Islet precursor cell (in vitro differentiated cells): ENCODE results near the gene SEC14L2.

ENCODE experiments used
- DNase-seq: peaks from one replicate; pipeline ENCODE4 v3.0.0-alpha.2; 2018

The SEC14L2 gene

GRCh38 chr22:30408388-30409102, 11.7 kb downstream of the SEC14L2 start:
- DNase-seq, result peak; percentile 94

- DNase-seq, result no peak
Measured at GRCh38 chr22:30411780-30412179, 15.0 kb downstream of the SEC14L2 start.

DNA sequence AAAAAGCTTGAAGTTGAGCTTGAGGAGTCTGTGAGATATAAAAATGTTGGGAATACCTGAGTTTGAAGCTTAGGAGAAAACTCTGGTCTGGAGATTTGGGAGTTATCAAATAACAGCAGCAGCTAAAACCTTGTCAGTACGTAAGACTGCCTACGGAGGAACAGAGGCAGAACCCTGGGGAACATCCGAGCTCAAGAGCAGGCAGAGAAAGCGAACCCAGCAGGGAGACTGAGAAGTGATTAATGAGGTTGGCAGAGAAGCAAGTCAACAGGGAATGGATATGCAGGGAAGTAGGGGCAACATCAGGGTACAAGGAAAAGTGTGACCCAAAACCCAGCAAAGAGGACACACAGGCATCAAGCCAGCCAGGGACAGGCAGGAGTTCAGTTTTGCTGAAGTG, 16.2 kb downstream of the SEC14L2 start:
- DNase-seq, result no peak

- DNase-seq, result peak; percentile 37
Measured at GRCh38 chr22:30413745-30414524, 17.1 kb downstream of the SEC14L2 start.

DNA sequence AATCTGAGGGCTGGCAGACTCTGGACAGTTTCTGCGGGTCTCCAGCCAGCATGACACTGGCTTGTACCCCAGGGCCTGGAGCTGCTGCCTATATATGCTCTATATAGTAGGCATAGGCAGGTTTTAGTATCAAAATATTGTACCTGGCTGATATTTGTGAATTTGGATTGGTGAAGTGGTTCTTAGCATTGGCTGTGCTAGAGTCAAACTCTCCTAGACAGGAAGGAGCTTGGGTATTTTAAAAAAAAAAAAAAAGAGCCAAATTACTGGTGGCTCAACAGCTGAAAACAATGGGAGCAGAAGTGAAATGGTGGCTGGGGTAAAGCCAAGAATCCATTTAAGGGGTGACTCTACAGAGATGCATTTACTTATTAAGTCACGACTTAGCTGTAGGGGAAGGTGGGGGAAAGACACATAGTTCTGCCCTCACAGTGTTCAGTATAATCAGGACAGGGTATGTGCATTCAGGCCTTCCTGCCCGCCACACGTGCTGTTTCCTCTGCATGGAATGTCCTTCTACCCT, 17.8 kb downstream of the SEC14L2 start:
- DNase-seq, result no peak

DNA sequence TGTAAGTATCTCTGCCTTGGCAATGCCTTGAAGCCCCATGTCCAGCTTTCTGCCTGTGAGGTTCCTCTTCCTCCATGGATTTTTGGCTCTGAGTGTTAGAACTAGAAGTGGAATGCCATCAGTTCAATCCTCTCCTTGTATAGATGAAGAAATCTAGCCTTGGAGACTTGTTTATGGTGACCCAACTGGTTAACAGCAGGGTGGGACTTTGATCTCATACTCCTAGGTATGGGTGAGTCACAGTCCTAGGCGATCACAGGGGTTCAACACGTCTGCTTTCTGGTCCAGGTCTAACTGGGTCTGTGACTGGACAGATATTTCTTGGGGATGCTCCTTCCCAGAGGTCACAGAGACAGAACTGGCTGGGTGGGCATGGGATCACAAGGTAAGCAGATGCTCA, 19.6 kb downstream of the SEC14L2 start:
- DNase-seq, result no peak

- DNase-seq, result no peak
Measured at GRCh38 chr22:30416837-30417236, 20.0 kb downstream of the SEC14L2 start.

- no peak for DNase-seq
Measured at GRCh38 chr22:30420347-30421125, 23.7 kb downstream of the SEC14L2 start.

DNA sequence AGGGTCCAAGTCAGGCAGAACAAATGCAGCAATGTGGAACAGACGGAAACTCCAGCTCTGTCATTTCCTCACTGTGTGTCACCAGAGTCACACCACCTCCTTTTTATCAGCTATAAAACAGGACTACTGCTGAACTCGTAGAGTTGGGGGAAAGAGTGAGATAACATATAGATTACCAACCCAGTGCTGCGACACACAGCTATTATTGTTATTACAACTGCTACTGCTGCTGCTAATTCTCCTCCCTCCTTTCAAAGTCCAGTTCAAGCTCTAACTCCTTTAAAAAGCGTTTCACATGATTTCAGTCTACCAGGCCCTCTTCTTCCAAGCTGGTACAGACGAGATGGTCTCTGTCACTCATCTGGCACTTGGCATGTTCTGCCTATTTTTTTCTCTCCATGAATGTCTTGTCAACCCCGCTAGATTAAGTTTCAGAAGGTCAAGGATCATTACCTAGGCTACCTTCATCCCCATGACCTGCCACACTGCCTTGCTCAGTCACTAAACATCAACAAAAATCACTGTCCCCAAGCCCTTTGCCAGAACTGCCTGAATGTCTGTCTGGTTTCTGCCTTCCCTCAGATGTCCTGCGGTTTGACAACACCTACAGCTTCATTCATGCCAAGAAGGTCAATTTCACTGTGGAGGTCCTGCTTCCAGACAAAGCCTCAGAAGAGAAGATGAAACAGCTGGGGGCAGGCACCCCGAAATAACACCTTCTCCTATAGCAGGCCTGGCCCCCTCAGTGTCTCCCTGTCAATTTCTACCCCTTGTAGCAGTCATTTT, 25.1 kb downstream of the SEC14L2 start:
- no peak for DNase-seq

DNA sequence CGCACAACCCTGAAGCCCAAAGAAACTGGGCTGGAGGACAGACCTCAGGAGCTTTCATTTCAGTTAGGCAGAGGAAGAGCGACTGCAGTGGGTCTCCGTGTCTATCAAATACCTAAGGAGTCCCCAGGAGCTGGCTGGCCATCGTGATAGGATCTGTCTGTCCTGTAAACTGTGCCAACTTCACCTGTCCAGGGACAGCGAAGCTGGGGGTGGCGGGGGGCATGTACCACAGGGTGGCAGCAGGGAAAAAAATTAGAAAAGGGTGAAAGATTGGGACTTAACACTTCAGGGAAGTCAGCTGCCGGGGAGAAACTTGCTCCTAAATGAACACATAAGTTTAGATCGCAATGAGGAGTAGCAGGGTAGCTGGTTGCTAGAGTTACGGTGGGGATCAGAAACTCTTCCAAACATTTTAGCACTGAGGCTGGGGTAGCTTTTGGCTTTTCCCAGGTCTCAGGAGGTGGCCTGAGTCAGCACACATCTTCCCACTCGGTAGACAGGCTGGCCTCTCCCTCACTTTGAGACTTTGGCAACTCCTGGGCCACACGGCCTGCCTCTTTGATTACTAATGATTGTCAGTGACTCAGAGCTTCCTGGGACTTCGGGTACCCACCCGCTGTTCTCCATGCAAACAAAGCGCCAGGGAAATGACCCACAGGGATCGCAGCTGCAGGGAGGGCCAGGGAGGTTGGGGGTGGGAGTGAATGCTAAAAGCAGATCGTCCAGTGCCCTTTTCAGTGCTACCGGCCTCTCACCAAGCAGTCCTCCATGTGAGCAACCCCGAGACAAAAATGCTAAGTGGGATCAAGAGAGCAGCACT, 25.9 kb downstream of the SEC14L2 start:
- DNase-seq, result peak; percentile 92

GRCh38 chr22:30423301-30423958, 26.6 kb downstream of the SEC14L2 start:
- no peak for DNase-seq

GRCh38 chr22:30423959-30424533, 27.2 kb downstream of the SEC14L2 start:
- DNase-seq, result peak; percentile 100

DNA sequence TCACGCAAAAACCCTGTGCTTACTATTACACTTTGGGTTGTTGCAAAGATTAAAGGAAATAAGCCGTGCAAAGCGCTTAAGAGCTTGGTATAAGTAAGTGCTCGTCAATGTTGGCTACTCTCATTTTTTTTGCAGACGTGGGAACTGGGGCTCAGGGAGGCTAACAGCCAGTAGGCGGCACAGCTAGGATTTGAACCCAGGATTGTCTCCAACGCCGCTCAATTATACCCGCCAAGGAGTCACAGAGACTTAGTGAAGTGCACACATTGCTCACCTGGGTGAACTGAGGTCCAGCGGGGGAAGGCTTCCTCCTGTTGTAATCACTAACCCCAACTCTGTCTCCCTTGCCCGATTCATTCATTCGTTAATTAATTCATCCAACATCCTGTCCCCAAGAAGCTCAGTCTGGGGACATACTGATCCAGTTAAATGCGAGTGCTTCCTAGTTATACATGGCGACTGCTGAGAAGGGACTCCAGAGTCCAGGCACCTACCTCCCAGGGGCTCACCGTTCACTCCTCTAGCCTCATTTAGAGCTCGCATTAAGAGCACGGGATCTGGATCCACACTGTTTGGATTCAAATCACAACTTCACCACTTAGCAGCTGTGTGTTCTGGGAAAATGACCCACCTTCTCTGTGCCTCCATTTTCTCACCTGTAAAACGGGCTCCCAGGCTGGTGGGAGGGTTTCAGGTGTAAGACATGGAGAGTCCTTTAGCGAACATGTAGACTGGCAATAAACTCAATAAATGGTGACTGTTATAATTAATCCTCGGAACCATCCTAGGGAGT, 27.9 kb downstream of the SEC14L2 start:
- no peak for DNase-seq

GRCh38 chr22:30425327-30425615, 28.5 kb downstream of the SEC14L2 start:
- no peak for DNase-seq

GRCh38 chr22:30425616-30426387, 29.0 kb downstream of the SEC14L2 start, which contains the start of gene MTFP1:
Gene MTFP1, plus strand, starts transcription at chr22:30425768. Its CDS starts 112 bp downstream, at chr22:30425880.
- DNase-seq, result peak; percentile 91

GRCh38 chr22:30426388-30427353, 29.9 kb downstream of the SEC14L2 start:
- peak; percentile 86 for DNase-seq

DNA sequence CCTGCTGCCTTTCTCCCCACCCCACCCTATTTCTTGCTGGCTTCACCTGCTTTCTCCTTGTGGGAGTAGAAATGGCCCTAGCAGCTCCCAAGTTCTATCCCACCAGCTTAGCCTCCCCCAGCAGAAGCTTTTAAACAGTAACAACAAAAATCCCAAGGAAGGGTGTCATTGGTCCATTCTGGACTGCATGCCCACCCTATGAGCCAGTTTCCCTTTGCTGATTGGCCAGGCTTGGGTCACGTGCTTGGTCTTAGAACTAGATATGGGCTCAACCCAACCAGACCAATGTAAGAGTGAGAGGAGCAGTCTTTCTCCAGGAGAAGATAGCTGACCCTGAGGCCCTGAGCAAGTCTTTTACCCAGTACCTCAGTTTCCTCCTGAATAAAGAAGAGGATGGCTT, 31.1 kb downstream of the SEC14L2 start:
- DNase-seq, result no peak

DNA sequence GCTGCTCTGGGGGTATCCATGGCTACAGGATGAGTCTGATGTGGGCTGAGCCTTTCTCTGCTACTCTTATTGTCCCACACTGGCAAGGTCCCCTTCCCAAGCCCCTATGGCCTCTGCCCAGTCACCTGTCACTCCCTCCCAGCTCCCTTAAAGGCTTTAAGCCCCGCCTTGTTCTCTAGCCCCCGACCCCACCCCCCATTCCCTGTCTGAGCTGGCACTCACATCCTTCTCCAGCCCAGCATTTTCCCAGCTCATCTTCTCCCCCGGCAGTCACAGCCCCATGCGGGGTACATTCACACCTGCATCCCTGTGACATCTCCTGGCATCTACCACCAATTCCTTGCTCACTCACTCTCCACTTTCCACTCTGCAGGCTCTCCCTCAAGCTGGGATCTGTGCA, 33.1 kb downstream of the SEC14L2 start:
- no peak for DNase-seq
